ENCODE results near the gene ASB2. TPM values are rescaled to one million over a fixed set of nuclear protein-coding genes. Genes with fewer than 3 reads are reported as not detected.

ASB2 gene
- total RNA-seq, 1 donor from 2014 or later = not detected

DNA sequence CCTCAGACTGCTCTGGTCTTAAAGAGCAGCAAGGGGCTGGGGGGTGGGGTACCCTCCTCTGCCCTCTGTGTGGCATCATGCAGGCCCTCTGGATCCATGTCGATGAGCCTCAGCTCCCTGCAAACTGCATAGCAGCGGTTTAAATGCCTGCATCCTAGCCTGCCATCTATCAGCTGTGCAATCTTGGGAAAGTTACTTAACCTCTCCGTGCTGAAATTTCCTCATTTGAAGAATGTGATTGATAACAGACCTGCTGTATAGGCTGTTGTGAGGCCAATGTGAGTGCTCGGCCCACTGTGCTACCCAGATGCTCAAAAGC is 45.4 kb downstream of the ASB2 start:
- TF ChIP-seq CTCF (IDR thresholded peaks at IDR 0.05; ENCODE audit: unreplicated experiment) = no peak
- Mint-ChIP-seq H3K36me3 (ENCODE audit: insufficient read depth) (no peaks in the 10 kb centered on the region), H3K27me3 (peaks cover 12% of the 10 kb centered on the region), H3K4me1 (ENCODE audit: low read depth) (peaks cover 4% of the 10 kb centered on the region), H3K4me3 (ENCODE audit: low read depth) (no peak overlapping the region), H3K9me3 (ENCODE audit: low read depth) (no peaks in the 10 kb centered on the region), H3K27ac (no peak overlapping the region)
- no peak for DNase-seq (ENCODE audit: low spot score, unreplicated experiment)

GRCh38 chr14:93930296-93930988 is 45.9 kb downstream of the ASB2 start:
- DNase-seq (ENCODE audit: low spot score, unreplicated experiment) = no peak
- Mint-ChIP-seq H3K9me3 (ENCODE audit: low read depth) (no peaks in the 10 kb centered on the region), H3K4me3 (ENCODE audit: low read depth) (no peak overlapping the region), H3K27me3 (peaks cover 7% of the 10 kb centered on the region), H3K27ac (no peak overlapping the region), H3K36me3 (ENCODE audit: insufficient read depth) (no peaks in the 10 kb centered on the region), H3K4me1 (ENCODE audit: low read depth) (peaks cover 5% of the 10 kb centered on the region)
- TF ChIP-seq CTCF (IDR thresholded peaks at IDR 0.05; ENCODE audit: unreplicated experiment) = no peak

DNA sequence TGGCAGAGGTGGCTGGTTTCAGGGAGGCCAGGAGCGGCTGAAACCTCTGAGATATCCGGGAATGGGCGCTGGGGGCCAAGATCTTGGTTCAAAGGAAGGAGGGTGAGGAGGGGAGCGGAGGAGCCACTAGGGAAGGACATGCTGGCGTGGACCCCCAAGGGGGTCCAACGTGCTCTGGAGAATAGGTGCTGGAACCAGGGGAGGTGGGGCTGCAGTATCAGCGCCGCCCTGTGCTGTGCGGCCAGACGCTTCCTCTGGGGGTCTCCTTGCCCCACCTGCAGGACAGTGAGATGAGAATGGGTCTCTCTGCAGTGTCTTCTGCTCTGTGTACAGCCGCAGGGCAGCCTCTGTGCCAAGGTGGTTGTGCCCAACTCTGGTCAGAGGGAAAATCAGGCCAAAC is 46.7 kb downstream of the ASB2 start:
- DNase-seq (ENCODE audit: low spot score, unreplicated experiment) = no peak
- Mint-ChIP-seq H3K4me1 (ENCODE audit: low read depth) (peaks cover 5% of the 10 kb centered on the region), H3K36me3 (ENCODE audit: insufficient read depth) (no peaks in the 10 kb centered on the region), H3K27me3 (peaks cover 3% of the 10 kb centered on the region), H3K27ac (no peak overlapping the region), H3K9me3 (ENCODE audit: low read depth) (no peaks in the 10 kb centered on the region), H3K4me3 (ENCODE audit: low read depth) (no peak overlapping the region)
- no peak for TF ChIP-seq CTCF (IDR thresholded peaks at IDR 0.05; ENCODE audit: unreplicated experiment)

GRCh38 chr14:93929048-93929535 is 47.3 kb downstream of the ASB2 start:
- TF ChIP-seq CTCF (IDR thresholded peaks at IDR 0.05; ENCODE audit: unreplicated experiment) = no peak

DNA sequence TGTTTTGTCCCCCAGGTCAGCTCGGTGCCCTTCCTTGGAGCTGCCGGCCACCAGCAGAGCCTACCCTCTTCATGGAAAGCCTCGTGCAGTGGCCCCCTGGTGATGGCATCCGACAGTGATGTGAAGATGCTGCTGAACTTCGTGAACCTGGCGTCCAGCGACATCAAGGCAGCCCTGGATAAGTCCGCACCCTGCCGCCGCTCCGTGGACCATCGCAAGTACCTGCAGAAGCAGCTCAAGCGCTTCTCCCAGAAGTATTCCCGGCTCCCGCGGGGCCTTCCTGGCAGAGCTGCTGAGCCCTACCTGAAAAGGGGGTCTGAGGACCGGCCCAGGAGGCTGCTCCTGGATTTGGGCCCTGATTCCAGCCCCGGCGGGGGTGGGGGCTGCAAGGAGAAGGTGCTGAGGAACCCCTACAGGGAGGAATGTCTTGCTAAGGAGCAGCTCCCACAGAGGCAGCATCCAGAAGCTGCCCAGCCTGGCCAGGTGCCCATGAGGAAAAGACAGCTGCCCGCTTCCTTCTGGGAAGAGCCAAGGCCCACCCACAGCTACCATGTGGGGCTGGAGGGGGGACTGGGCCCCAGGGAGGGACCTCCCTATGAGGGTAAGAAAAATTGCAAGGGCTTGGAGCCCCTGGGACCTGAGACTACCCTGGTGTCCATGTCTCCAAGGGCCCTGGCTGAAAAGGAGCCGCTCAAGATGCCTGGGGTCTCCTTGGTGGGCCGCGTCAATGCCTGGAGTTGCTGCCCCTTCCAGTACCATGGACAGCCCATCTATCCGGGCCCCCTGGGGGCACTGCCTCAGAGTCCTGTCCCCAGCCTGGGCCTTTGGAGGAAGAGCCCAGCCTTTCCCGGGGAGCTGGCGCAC is 48.0 kb downstream of the ASB2 start:
- no peak overlapping the region for H3K4me3 Mint-ChIP-seq (ENCODE audit: low read depth)
- DNase-seq (ENCODE audit: low spot score, unreplicated experiment) = no peak
- no peaks in the 10 kb centered on the region for H3K36me3 Mint-ChIP-seq (ENCODE audit: insufficient read depth)
- no peak for TF ChIP-seq CTCF (IDR thresholded peaks at IDR 0.05; ENCODE audit: unreplicated experiment)
- H3K4me1 Mint-ChIP-seq (ENCODE audit: low read depth) = peaks cover 2% of the 10 kb centered on the region
- no peaks in the 10 kb centered on the region for H3K9me3 Mint-ChIP-seq (ENCODE audit: low read depth)
- no peak overlapping the region for H3K27ac Mint-ChIP-seq
- H3K27me3 Mint-ChIP-seq = no peaks in the 10 kb centered on the region

More at GRCh38 chr14:93929048-93929535, 47.3 kb downstream of the ASB2 start:
- Mint-ChIP-seq H3K27ac (no peak overlapping the region), H3K4me1 (ENCODE audit: low read depth) (peaks cover 2% of the 10 kb centered on the region), H3K4me3 (ENCODE audit: low read depth) (no peak overlapping the region), H3K27me3 (no peaks in the 10 kb centered on the region), H3K9me3 (ENCODE audit: low read depth) (no peaks in the 10 kb centered on the region), H3K36me3 (ENCODE audit: insufficient read depth) (no peaks in the 10 kb centered on the region)
- no peak for DNase-seq (ENCODE audit: low spot score, unreplicated experiment)

Measured in progenitor cell of endocrine pancreas (in vitro differentiated cells).